Right lobe of liver (tissue), 6 donors: Measurements from ENCODE around the gene NDOR1. TPM values are rescaled to one million over a fixed set of nuclear protein-coding genes. Genes with fewer than 3 reads are reported as not detected.

Experiments used
- ATAC-seq, 4 donors: fragments of 200-7000 bp; cut with Tn5 transposase; one replicate each; pipeline ENCODE4 v1.9.1; 2020; ENCODE audit warnings: mild to moderate bottlenecking in 4 of 4, moderate library complexity in 4 of 4
- DNase-seq, 3 donors: peaks; one replicate each; pipeline ENCODE4 v3.0.0-alpha.2; 2020
- H3K27ac ChIP-seq, 3 donors: fragments of 200-600 bp; one replicate each; pipeline ENCODE4 v1.8.0; 2022
- H3K27me3 ChIP-seq, 2 donors: fragments of 200-600 bp; one replicate each; pipeline ENCODE4 v1.8.0; 2022
- H3K36me3 ChIP-seq, 4 donors: fragments of 200-600 bp; sonication (generic) in 1 of 4; one replicate each; pipeline versions ENCODE4 v1.5.1 to v1.8.0; 2017 to 2022; ENCODE audit warnings: control low read depth in 1 of 4
- H3K4me1 ChIP-seq, 4 donors: fragments of 200-600 bp; sonication (generic) in 1 of 4; one replicate each; pipeline versions ENCODE4 v1.5.1 to v1.8.0; 2017 to 2022; ENCODE audit warnings: control low read depth in 1 of 4
- H3K4me3 ChIP-seq, 3 donors: fragments of 200-600 bp; one replicate each; pipeline ENCODE4 v1.8.0; 2022
- H3K9me3 ChIP-seq, 4 donors: fragments of 200-600 bp; sonication (generic) in 1 of 4; one replicate each; pipeline versions ENCODE4 v1.5.1 to v1.8.0; 2017 to 2022; ENCODE audit warnings: control low read depth in 1 of 4
- CTCF ChIP-seq, 4 donors: fragments of 200-600 bp in 3 of 4; fragments of 450-650 bp in 1 of 4; IDR thresholded peaks; one replicate each; pipeline versions ENCODE4 v1.5.1 to v1.8.0; 2016 to 2022; ENCODE audit warnings: antibody characterized with exemption in 4 of 4, mild to moderate bottlenecking in 2 of 4
- POLR2A ChIP-seq: fragments of 450-650 bp; IDR thresholded peaks from one replicate; pipeline ENCODE4 v1.6.1; 2017; ENCODE audit warnings: antibody characterized with exemption, mild to moderate bottlenecking
- WGBS: methylation state at CpG from one replicate; pipeline ENCODE4 v1.1.6; 2018; ENCODE audit warnings: low coverage, low lambda C conversion rate; ENCODE audit not compliant: insufficient coverage; ENCODE audit errors: missing lambda C conversion rate; 5-methylcytosine and 5-hydroxymethylcytosine counted together
- intact Hi-C, 2 donors: fragments of 100-400 bp; cut with DNase I; formaldehyde crosslinking; loops; one replicate each; pipeline versions ENCODE4 v1.11.2 to v1.14.1; 2022
- total RNA-seq, 6 experiments: library from RNA; depleted of rRNA in 2 of 6; stranded (reverse); fragments of >200 nt in 2 of 6; fragmentation: NEBNext Ultra II Directional in 3 of 6; extraction: Animal tissue kit (Norgen Biotek cat#: 25700) in 3 of 6; gene quantifications; one replicate each; pipeline versions ENCODE4 v1.1.0 to v1.2.4, GENCODE V29; 2016 to 2023
- donor health status: DM: no; HTN: yes; CAD: no.
- donor health status: DM: no; HTN: no; CAD: no.
- donor health status: DM: no; HTN: no; CAD: no.
- donor health status: DM: no; HTN: yes; CAD: no.
- donor health status: DM: no; HTN: yes; CAD: no.

The NDOR1 gene
- total RNA-seq, 6 experiments from 2014 or later, result 4.7 to 9.6 (median 7.4) TPM

- no peak overlapping the region for H3K4me3 ChIP-seq
- no peaks in the 10 kb centered on the region for H3K27me3 ChIP-seq
- 31% methylated on average over 3 of the region's 40 CpGs for WGBS
- no peak for DNase-seq
- no peaks in the 10 kb centered on the region for H3K36me3 ChIP-seq
- ATAC-seq, result no peak
- H3K9me3 ChIP-seq, result no peaks in the 10 kb centered on the region
- H3K4me1 ChIP-seq, result peaks cover 0 to 6% (median 0%) of the 10 kb centered on the region in 4 donors
- no peak overlapping the region for H3K27ac ChIP-seq
- no peak for TF ChIP-seq POLR2A
- no peak for TF ChIP-seq CTCF (IDR thresholded peaks at IDR 0.05)
- intact Hi-C loops, result loop anchor here (5.0 to 10.0 kb wide), 4 partner anchors 49 to 116 kb away; partner anchors contain the start of genes ANAPC2 (in 1 of the 2) and SSNA1 (in 1 of the 2)
Measured at GRCh38 chr9:137233143-137233980, 27.9 kb downstream of the NDOR1 start.

- TF ChIP-seq POLR2A (no peak), CTCF (IDR thresholded peaks at IDR 0.05) (no peak)
- H3K36me3 ChIP-seq, result no peaks in the 10 kb centered on the region
- no peak for DNase-seq
- no peaks in the 10 kb centered on the region for H3K9me3 ChIP-seq
- no peak overlapping the region for H3K27ac ChIP-seq
- H3K4me1 ChIP-seq, result peaks cover 0 to 6% (median 0%) of the 10 kb centered on the region in 4 donors
- no peaks in the 10 kb centered on the region for H3K27me3 ChIP-seq
- no peak for ATAC-seq
- no peak overlapping the region for H3K4me3 ChIP-seq
- WGBS, result 10% methylated on average over 2 of the region's 40 CpGs
- intact Hi-C loops, result loop anchor here (5.0 to 10.0 kb wide), 4 partner anchors 49 to 117 kb away; partner anchors contain the start of genes ANAPC2 (in 1 of the 2) and SSNA1 (in 1 of the 2)
Measured at GRCh38 chr9:137234055-137234697, 28.7 kb downstream of the NDOR1 start.

GRCh38 chr9:137234758-137235423 lies 29.4 kb downstream of the NDOR1 start:
- no peaks in the 10 kb centered on the region for H3K27me3 ChIP-seq
- H3K4me3 ChIP-seq, result no peak overlapping the region
- peaks cover 0 to 7% (median 0%) of the 10 kb centered on the region in 4 donors for H3K4me1 ChIP-seq
- WGBS, result 64% methylated on average over 9 of the region's 18 CpGs
- DNase-seq (no peak), ATAC-seq (no peak)
- H3K36me3 ChIP-seq, result no peaks in the 10 kb centered on the region
- no peak overlapping the region for H3K27ac ChIP-seq
- intact Hi-C loops, result loop anchor here (5.0 to 10.0 kb wide), 4 partner anchors 50 to 118 kb away; partner anchors contain the start of genes ANAPC2 (in 1 of the 2) and SSNA1 (in 1 of the 2)
- TF ChIP-seq POLR2A, result no peak
- TF ChIP-seq CTCF (IDR thresholded peaks at IDR 0.05), result no peak
- no peaks in the 10 kb centered on the region for H3K9me3 ChIP-seq

GRCh38 chr9:137235424-137236237 lies 30.1 kb downstream of the NDOR1 start:
- DNase-seq (no peak), ATAC-seq (no peak)
- no peak overlapping the region for H3K27ac ChIP-seq
- H3K4me3 ChIP-seq, result no peak overlapping the region
- no peaks in the 10 kb centered on the region for H3K9me3 ChIP-seq
- H3K27me3 ChIP-seq, result no peaks in the 10 kb centered on the region
- intact Hi-C loops, result loop anchor here in 1 of 2 donors (10.0 kb wide), 1 partner anchor 51 kb away; the partner anchor contains the start of genes ANAPC2 and SSNA1
- H3K36me3 ChIP-seq, result no peaks in the 10 kb centered on the region
- WGBS, result 43% methylated on average over 2 of the region's 35 CpGs
- TF ChIP-seq CTCF (IDR thresholded peaks at IDR 0.05) (no peak), POLR2A (no peak)
- peaks cover 0 to 8% (median 0%) of the 10 kb centered on the region in 4 donors for H3K4me1 ChIP-seq
